SK-MEL-5 (cell line): ENCODE measurements around the gene KDM5B. TPM values are rescaled to one million over a fixed set of nuclear protein-coding genes. Genes with fewer than 3 reads are reported as not detected.

ENCODE experiments used
- DNase-seq: peaks from one replicate; pipeline ENCODE4 v3.0.0-alpha.2; 2016; ENCODE audit warnings: low read depth, low spot score
- in situ Hi-C: cut with HindIII; loops from 2 replicates; pipeline ENCODE4 v1.10.0; 2016; ENCODE audit warnings: low sequenced_read_pairs, high pct_unique_total_duplicates, low pct_unique_long_range_greater_than_20kb
- small RNA-seq, 2 experiments: library from RNA; depleted of rRNA; stranded (forward); fragments of <200 nt; gene quantifications; one replicate each; pipeline ENCODE3, GENCODE V24; 2014
- total RNA-seq: library from RNA; depleted of rRNA; stranded (reverse); fragments of >200 nt; shearing (Covaris generic); gene quantifications from 2 replicates; pipeline ENCODE4 v1.2.3, GENCODE V29; 2014; rRNA removed

Gene KDM5B
- total RNA-seq, 1 experiment from 2014 or later, result 49.8 TPM

GRCh38 chr1:202682477-202682876 lies 125.7 kb downstream of the KDM5B start:
- in situ Hi-C loops, result no loop called here
- no peak for DNase-seq

- no peak for DNase-seq
- in situ Hi-C loops, result no loop called here
These were observed 126.3 kb downstream of the KDM5B start for GRCh38 chr1:202681736-202682420.

GRCh38 chr1:202680586-202681352 lies 127.5 kb downstream of the KDM5B start:
- in situ Hi-C loops, result no loop called here

GRCh38 chr1:202679406-202680177 lies 128.6 kb downstream of the KDM5B start:
- in situ Hi-C loops, result no loop called here
- no peak for DNase-seq

More at GRCh38 chr1:202680586-202681352, 127.5 kb downstream of the KDM5B start:
- no peak for DNase-seq

- no peak for DNase-seq
- in situ Hi-C loops, result no loop called here
These were observed 130.8 kb downstream of the KDM5B start for GRCh38 chr1:202677433-202677832.

Small RNA genes lying within 50 kb of the gene (small RNA-seq; reads per million reads assigned to genes)
- gene AC098934.3, result 0 reads per million in 2 experiments

Other genes with a start within 250 kb of the KDM5B start
- gene SYT2, start 98.0 kb downstream of the KDM5B start, total RNA-seq, result 0.03 TPM in 1 of 2 replicates, not detected in the other
- 1.2 TPM in 1 of 2 replicates, not detected in the other for gene PCAT6, start 2.5 kb upstream of the KDM5B start, total RNA-seq
- 6.6 and 7.7 TPM in 2 replicates for gene RABIF, start 80.7 kb upstream of the KDM5B start, total RNA-seq
- gene KLHL12, start 118.8 kb upstream of the KDM5B start, total RNA-seq, result 34.3 and 35.7 TPM in 2 replicates
- 251 and 265 TPM in 2 replicates for gene ADIPOR1, start 149.9 kb upstream of the KDM5B start, total RNA-seq
- gene CYB5R1, start 158.8 kb upstream of the KDM5B start, total RNA-seq, result 72.6 and 75.5 TPM in 2 replicates
- 64.8 and 78.1 TPM in 2 replicates for gene TMEM183A, start 199.0 kb upstream of the KDM5B start, total RNA-seq
- gene PPFIA4, start 218.1 kb upstream of the KDM5B start, total RNA-seq, result 4.5 and 4.8 TPM in 2 replicates